SU-DHL-6 (cell line): ENCODE measurements around the gene GAN.

Experiments
- EZH2phosphoT487 ChIP-seq: fragments of 200-600 bp; sonication (generic), shearing (Covaris generic); conservative IDR thresholded peaks from 2 replicates; pipeline ENCODE4 v1.6.1; 2018; ENCODE audit warnings: mild to moderate bottlenecking, antibody characterized with exemption, low read length, moderate library complexity, mixed read lengths
- TF ChIP-seq, protein P1 (sequence below): fragments of 200-600 bp; sonication (generic); IDR thresholded peaks from one replicate; pipeline ENCODE4 v1.5.1; 2017; ENCODE audit warnings: antibody characterized with exemption, mild to moderate bottlenecking, low read length, moderate library complexity; ENCODE audit not compliant: insufficient read depth, poor library complexity, severe bottlenecking

DNA sequence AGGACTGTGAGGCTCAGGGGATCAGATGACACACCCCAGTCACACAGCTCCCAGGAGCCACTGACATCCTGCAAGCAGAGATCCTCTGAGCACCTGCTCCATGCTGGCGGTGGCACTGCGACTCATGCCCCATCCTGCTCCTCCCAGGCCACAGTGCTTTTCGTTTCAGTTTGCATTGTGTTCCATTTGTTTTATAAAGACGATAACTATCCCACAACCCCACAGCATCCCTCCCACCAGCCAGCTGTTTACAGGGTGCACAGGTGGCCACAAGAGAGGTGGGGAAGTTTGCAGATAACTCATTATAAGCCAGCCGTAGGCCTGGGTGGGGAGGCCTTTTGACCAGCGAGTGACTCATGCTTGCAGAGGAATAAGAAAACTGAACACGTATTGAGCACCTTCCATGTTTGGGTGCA, 48.1 kb upstream of the GAN start:
- TF ChIP-seq, protein P1, sequence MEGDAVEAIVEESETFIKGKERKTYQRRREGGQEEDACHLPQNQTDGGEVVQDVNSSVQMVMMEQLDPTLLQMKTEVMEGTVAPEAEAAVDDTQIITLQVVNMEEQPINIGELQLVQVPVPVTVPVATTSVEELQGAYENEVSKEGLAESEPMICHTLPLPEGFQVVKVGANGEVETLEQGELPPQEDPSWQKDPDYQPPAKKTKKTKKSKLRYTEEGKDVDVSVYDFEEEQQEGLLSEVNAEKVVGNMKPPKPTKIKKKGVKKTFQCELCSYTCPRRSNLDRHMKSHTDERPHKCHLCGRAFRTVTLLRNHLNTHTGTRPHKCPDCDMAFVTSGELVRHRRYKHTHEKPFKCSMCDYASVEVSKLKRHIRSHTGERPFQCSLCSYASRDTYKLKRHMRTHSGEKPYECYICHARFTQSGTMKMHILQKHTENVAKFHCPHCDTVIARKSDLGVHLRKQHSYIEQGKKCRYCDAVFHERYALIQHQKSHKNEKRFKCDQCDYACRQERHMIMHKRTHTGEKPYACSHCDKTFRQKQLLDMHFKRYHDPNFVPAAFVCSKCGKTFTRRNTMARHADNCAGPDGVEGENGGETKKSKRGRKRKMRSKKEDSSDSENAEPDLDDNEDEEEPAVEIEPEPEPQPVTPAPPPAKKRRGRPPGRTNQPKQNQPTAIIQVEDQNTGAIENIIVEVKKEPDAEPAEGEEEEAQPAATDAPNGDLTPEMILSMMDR = no peak
- TF ChIP-seq EZH2phosphoT487 = no peak
